ENCODE results near the gene GGT5. TPM values are rescaled to one million over a fixed set of nuclear protein-coding genes. Genes with fewer than 3 reads are reported as not detected.

Gene GGT5
- total RNA-seq, 1 experiment from 2014 or later, result 0.20 TPM

- no peaks in the 10 kb centered on the region for H3K9me3 Mint-ChIP-seq
- ChIA-PET POLR2A (no interaction called here), CTCF (interaction anchor here (1.0 to 2.0 kb wide), 2 partner anchors 28 to 151 kb away, joined by 3 to 5 read pairs; no protein-coding TSS in a partner anchor)
- ATAC-seq (peak; percentile 90), DNase-seq (ENCODE audit: low spot score) (peak; percentile 93)
- no peaks in the 10 kb centered on the region for H3K27me3 Mint-ChIP-seq (ENCODE audit: low read depth)
- peak within 1 kb of the TSS; percentile 83 for H3K4me3 Mint-ChIP-seq
- peaks cover 43% of the 10 kb centered on the region for H3K4me1 Mint-ChIP-seq
- peak within 1 kb of the TSS; percentile 96 for H3K27ac Mint-ChIP-seq
- peaks cover 3% of the 10 kb centered on the region for H3K36me3 Mint-ChIP-seq
- 0 out of 2 replicates have a peak, but pooled peaks have one; percentile 58 for TF ChIP-seq ELF4 (CRISPR knock-in tag; IDR thresholded peaks at IDR 0.05; ENCODE audit: low read depth)
- TF ChIP-seq, protein P1, sequence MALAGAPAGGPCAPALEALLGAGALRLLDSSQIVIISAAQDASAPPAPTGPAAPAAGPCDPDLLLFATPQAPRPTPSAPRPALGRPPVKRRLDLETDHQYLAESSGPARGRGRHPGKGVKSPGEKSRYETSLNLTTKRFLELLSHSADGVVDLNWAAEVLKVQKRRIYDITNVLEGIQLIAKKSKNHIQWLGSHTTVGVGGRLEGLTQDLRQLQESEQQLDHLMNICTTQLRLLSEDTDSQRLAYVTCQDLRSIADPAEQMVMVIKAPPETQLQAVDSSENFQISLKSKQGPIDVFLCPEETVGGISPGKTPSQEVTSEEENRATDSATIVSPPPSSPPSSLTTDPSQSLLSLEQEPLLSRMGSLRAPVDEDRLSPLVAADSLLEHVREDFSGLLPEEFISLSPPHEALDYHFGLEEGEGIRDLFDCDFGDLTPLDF (CRISPR knock-in tag; IDR thresholded peaks at IDR 0.05), result peak; percentile 55; the same call in 1 of the 2 replicates
- TF ChIP-seq, protein P2, sequence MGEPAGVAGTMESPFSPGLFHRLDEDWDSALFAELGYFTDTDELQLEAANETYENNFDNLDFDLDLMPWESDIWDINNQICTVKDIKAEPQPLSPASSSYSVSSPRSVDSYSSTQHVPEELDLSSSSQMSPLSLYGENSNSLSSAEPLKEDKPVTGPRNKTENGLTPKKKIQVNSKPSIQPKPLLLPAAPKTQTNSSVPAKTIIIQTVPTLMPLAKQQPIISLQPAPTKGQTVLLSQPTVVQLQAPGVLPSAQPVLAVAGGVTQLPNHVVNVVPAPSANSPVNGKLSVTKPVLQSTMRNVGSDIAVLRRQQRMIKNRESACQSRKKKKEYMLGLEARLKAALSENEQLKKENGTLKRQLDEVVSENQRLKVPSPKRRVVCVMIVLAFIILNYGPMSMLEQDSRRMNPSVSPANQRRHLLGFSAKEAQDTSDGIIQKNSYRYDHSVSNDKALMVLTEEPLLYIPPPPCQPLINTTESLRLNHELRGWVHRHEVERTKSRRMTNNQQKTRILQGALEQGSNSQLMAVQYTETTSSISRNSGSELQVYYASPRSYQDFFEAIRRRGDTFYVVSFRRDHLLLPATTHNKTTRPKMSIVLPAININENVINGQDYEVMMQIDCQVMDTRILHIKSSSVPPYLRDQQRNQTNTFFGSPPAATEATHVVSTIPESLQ (CRISPR knock-in tag; IDR thresholded peaks at IDR 0.05), result no peak
- TF ChIP-seq, protein P3, sequence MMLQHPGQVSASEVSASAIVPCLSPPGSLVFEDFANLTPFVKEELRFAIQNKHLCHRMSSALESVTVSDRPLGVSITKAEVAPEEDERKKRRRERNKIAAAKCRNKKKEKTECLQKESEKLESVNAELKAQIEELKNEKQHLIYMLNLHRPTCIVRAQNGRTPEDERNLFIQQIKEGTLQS (CRISPR knock-in tag; conservative IDR thresholded peaks at IDR 0.05), result no peak
- no peak for TF ChIP-seq ATF2 (CRISPR knock-in tag; IDR thresholded peaks at IDR 0.05; ENCODE audit: borderline replicate concordance, low read depth)
- TF ChIP-seq OVOL2 (CRISPR knock-in tag; IDR thresholded peaks at IDR 0.05; ENCODE audit: borderline replicate concordance), result no peak
- TF ChIP-seq AFF4 (CRISPR knock-in tag; IDR thresholded peaks at IDR 0.05; ENCODE audit: borderline replicate concordance), result 0 out of 2 replicates have a peak, but pooled peaks have one; percentile 17
- peak; percentile 79; the same call in 1 of the 2 replicates for TF ChIP-seq E2F5 (CRISPR knock-in tag; IDR thresholded peaks at IDR 0.05)
- no peak for TF ChIP-seq ZNF263 (CRISPR knock-in tag; IDR thresholded peaks at IDR 0.05; ENCODE audit: low read depth)
- no peak for TF ChIP-seq TEAD4 (CRISPR knock-in tag; IDR thresholded peaks at IDR 0.05)
- TF ChIP-seq TCF7 (CRISPR knock-in tag; IDR thresholded peaks at IDR 0.05; ENCODE audit: low read depth), result no peak
- TF ChIP-seq SMAD4 (CRISPR knock-in tag; IDR thresholded peaks at IDR 0.05), result no peak
- no peak for TF ChIP-seq STAT6 (CRISPR knock-in tag; conservative IDR thresholded peaks at IDR 0.05; ENCODE audit: low read depth)
- 0 out of 2 replicates have a peak, but pooled peaks have one; percentile 13 for TF ChIP-seq JUN (CRISPR knock-in tag; IDR thresholded peaks at IDR 0.05)
- TF ChIP-seq HMGXB4 (CRISPR knock-in tag; IDR thresholded peaks at IDR 0.05), result peak; percentile 97
- TF ChIP-seq ZNF219 (CRISPR knock-in tag; IDR thresholded peaks at IDR 0.05; ENCODE audit: borderline replicate concordance), result no peak
- no peak for TF ChIP-seq RORB (CRISPR knock-in tag; IDR thresholded peaks at IDR 0.05)
Measured at GRCh38 chr22:24270556-24271385, 25.9 kb upstream of the GGT5 start, which contains the start of gene SPECC1L. Gene SPECC1L, plus strand, starts transcription at chr22:24270831. Its CDS starts 31,401 bp downstream, at chr22:24302232.

All from WTC11 (cell line).